ENCODE data around the gene PRR5.
A peak's percentile ranks its signal among the peaks of the same experiment; 100 is the strongest.
"Not testable (repeated sequence)": the region's sequence is repeated elsewhere in the genome, so short reads cannot be mapped to it uniquely, and the experiment has no call there.

The PRR5 gene

GRCh38 chr22:44701824-44702478 is at the start of gene PRR5:
TSS of gene PRR5 (plus strand) at chr22:44702204. CDS start at chr22:44702475, 271 bp downstream.
- no peak for TF ChIP-seq CTCF (IDR thresholded peaks at IDR 0.05; ENCODE audit: insufficient read depth, low read depth, low read length, missing control alignments)
- DNase-seq (ENCODE audit: low read depth): peak; percentile 72
- H3K4me3 ChIP-seq (ENCODE audit: low read length): peak within 1 kb of the TSS; percentile 62

GRCh38 chr22:44652866-44653265 is 49.1 kb upstream of the PRR5 start:
- DNase-seq (ENCODE audit: low read depth); H3K4me3 ChIP-seq (ENCODE audit: low read length): not testable (repeated sequence)

GRCh38 chr22:44658311-44658953 is 43.6 kb upstream of the PRR5 start:
- DNase-seq (ENCODE audit: low read depth): no peak
- no peak for TF ChIP-seq CTCF (IDR thresholded peaks at IDR 0.05; ENCODE audit: insufficient read depth, low read depth, low read length, missing control alignments)
- no peak overlapping the region for H3K4me3 ChIP-seq (ENCODE audit: low read length)

GRCh38 chr22:44659140-44659539 is 42.9 kb upstream of the PRR5 start:
- no peak for TF ChIP-seq CTCF (IDR thresholded peaks at IDR 0.05; ENCODE audit: insufficient read depth, low read depth, low read length, missing control alignments)
- no peak for DNase-seq (ENCODE audit: low read depth)
- no peak overlapping the region for H3K4me3 ChIP-seq (ENCODE audit: low read length)

- no peak for TF ChIP-seq CTCF (IDR thresholded peaks at IDR 0.05; ENCODE audit: insufficient read depth, low read depth, low read length, missing control alignments)
- no peak overlapping the region for H3K4me3 ChIP-seq (ENCODE audit: low read length)
- no peak for DNase-seq (ENCODE audit: low read depth)
Observed at GRCh38 chr22:44660051-44660830, 41.8 kb upstream of the PRR5 start.

- no peak overlapping the region for H3K4me3 ChIP-seq (ENCODE audit: low read length)
- no peak for DNase-seq (ENCODE audit: low read depth)
- no peak for TF ChIP-seq CTCF (IDR thresholded peaks at IDR 0.05; ENCODE audit: insufficient read depth, low read depth, low read length, missing control alignments)
Observed at GRCh38 chr22:44661070-44661469, 40.9 kb upstream of the PRR5 start.

All from epithelial cell of esophagus (primary cell).